ENCODE results near the gene GPC3.
"Not testable (repeated sequence)": the region's sequence is repeated elsewhere in the genome, so short reads cannot be mapped to it uniquely, and the experiment has no call there.

Gene GPC3

DNA sequence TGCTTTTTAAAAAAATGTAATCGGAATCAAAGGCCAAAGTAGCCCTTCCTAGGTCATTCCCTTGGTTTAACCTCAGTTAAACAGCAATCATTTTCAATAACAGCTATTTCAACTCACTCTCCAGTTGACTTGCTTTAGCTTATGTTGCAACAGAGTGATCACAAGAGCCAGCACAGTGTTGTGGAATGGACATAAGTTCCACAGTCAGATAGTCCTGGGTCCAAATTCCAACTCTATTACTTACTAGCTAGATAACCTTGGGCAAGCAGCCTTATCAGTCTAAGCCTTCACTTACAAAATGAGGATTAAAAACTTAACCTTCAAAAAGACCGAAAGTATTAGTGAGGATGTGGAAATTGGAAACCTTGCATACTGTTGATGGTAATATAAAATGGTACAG lies 9.2 kb upstream of the GPC3 start:
- DNase-seq: no peak

DNA sequence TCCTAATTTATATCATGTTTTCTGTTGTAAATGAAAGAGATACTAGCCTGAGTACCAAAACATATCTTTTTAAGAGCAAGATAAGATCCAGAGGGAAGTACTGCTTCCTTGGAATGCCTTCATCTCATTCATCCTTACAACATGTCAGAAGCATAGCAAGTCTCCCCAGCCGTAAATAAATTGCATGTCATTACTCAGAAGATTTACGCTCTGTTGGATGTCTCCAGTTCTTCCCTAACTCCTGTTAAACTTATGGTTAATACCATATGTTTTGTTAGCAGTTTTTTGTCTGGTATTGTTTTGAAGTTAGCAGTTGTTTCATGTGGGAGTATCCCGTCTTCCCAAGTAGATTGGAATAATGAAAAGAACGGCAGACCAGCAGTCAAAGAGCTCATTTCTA lies 7.5 kb upstream of the GPC3 start:
- no peak for DNase-seq

DNA sequence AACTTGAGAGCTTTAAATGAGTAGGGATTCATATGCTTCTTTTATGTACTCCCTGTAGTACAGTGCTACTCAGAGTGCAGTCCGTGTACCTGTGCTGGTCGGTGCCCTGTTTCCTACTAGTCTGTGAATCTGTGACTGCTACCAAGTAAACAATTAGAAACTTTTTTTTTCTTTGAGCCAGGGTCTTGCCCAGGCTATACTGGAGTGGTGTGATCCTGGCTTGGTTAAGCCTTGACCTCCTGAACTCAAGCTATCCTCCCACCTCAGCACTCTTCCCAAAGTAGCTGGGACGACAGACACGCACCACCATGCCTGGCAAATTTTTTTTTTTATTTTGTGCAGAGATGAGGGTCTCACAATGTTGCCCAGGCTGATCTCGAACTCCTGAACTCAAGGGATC lies 6.4 kb upstream of the GPC3 start:
- no peak for DNase-seq

DNA sequence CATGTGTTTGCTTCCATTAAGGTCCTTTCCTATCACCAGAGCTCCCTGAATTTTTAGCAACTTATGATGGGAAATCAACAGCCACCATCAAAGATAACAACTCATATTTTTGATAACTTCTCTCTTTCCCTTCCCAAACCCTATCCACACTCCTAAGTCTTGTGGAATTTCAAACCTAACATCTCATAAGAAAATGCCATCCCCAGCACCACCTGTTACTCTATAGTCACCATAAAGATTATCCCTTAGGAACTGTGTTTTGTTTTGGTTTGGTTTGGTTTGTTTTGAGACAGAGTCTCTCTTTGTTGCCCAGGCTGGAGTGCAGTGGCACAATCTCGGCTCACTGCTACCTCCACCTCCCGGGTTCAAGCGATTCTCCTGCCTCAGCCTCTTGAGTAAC lies 5.7 kb upstream of the GPC3 start:
- DNase-seq: not testable (repeated sequence)

DNA sequence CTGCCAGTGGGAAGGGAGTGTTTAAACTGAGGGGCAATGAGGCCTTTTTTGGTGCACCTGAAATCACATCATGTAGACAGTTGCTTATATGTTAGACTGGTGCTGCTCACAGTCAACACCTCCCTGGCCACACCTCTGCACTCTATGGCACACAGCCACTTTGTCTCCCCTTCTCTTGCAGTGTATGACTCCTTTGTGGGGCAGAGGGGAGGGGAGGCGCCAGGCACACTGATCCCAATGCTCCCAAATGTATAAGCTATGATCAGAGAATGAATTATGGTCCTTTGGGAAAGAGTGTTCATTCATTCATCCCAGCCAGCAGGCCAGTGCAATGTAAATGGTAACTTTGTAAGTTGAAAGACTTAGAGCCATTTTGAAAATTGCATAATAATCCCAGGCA lies 4.6 kb upstream of the GPC3 start:
- DNase-seq: no peak

DNA sequence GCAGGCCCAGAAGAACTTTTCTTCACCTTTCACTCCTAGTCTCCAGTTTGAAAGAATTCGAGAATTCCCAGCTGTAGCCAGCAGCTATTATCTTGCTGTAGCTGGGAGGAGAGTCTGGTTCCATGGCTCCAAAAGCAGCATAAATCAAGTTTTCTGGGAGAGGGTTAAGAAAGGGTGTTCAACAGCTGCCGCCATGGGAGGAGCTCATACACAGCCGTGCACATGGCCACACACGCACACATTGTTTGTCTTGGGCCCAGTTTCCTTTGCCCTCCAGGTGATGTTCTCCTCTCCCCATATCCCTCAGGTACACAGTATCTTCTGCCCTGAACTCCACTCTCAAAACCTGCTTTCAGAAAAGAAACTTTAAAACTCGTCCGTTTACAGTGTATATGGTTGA lies 4.1 kb upstream of the GPC3 start:
- no peak for DNase-seq

DNA sequence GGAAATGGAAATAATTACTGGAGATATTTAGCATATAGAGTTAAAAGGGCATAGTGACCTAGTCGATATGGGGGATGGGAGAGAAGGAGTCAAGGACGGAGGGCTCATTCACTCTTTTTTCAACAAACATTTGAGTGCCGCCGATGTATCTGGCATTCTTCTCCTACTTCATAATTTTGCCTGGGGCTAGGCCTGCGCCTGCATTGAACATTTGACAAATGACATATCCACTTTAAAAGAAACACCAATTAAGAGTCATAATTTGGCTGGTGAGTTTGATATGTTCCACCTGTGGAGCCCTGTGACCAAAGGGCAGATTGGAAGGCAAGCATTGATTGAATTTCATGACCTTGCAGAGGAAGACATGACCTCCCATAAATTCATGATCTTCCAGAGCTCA lies 2.6 kb upstream of the GPC3 start:
- DNase-seq: no peak

DNA sequence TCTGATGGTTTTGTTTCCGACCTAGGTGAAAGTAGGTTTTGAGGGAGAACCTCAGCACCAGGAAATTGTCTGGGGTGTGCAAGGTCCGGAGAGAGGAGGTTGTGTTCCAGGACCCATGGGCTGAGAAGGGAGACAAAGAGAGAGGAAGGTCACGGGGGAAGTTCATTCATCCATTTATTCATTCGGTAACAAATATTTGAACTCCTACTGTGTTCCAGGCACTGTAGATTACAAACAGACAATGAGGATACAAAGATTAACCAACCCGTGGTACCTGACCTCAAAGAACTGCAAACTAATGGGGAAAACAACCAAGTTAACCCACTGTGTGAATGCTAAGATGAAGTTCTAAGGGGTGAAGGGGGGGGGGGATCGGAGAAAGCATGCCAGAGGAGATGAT lies 1.8 kb upstream of the GPC3 start:
- DNase-seq: no peak

DNA sequence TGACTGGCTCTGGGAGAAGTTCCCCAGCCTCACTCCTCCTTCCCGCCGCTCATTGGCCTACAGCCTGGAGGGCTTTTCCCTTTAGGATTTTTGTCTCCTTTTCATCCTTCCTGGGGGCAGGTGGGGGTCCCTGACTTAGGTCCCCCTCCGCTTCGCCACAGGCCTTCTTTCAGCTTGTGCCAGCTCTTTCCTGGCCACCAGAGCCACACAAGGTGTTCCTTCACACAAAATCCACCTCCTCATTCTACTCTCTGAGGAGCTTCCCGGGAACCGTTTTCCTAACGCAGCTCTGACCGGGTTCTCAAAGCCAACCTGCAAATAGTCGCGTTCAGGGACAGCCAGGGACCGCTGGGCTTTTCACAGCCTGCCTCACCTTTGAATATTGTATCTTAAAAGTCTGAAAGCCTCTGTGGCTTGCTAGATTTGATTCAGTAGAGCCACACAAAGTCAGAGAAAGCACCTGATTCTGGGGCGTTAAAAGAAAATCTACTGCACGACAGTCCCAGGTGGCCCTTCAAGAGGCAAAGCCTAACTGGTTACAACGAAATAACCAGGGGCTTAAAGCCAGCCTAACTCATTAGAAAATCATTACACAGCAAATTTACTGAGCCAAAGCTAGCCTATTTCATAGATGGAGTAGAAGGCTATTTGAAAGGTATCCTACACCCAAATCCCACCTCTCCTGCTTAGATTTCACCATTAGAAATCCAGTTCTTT lies 731 bp upstream of the GPC3 start:
- DNase-seq: no peak

DNA sequence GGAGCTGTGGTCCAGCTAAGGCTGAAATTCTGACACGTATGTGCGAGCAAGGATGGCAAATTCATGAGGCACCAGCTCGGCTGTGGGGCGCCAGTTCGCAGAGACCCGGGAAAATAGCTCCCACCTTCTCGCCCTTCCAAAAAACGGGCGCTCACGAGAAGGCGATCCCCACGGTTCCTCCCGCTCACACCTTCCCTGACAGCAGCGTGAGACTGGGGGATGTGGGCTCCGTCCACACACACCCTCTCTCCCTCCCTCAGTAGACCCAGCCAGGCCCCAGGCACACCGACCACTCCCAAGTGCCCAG lies 584 bp downstream of the GPC3 start:
- DNase-seq: no peak

DNA sequence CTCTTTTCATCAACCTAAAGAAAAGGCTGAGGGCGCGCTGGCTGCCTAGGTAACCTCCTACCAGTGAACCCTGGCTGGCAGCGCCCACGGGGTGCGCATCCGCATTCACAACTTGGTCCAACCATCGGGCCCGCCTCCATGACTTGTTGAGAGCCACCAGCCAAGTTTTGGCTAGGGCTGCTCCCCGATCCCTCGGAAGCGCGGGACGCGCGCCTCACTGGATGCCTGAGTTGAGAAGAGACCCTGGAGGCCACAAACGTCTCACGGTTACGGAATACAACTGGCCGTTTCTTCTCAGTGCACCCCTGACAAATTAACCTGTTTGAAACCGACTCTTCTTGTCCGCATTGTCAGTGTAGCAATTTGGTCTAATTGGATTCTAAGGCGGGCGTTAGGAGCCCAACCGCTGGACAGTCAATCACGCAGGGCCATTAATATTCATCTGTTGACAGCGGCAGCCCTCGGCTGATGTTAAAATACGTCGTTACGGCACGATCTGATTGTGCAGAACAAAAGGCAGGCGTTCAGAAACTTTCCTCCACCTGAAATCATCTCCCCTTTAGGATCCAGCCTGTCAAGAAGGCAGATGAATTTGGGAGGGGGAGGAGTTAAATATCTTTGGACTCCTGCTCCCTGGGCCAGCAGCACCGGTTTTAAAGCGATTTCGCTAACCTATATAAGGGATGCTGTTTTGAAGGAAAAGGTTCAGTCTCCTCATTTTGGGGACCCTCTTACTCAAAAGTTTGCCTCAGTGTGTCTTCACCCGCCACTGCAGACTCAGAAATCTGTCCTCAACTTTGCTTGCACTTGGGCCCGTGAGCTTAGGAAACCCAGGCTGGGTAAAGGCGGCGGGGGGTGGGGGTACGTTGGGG lies 1.2 kb downstream of the GPC3 start:
- DNase-seq: no peak

DNA sequence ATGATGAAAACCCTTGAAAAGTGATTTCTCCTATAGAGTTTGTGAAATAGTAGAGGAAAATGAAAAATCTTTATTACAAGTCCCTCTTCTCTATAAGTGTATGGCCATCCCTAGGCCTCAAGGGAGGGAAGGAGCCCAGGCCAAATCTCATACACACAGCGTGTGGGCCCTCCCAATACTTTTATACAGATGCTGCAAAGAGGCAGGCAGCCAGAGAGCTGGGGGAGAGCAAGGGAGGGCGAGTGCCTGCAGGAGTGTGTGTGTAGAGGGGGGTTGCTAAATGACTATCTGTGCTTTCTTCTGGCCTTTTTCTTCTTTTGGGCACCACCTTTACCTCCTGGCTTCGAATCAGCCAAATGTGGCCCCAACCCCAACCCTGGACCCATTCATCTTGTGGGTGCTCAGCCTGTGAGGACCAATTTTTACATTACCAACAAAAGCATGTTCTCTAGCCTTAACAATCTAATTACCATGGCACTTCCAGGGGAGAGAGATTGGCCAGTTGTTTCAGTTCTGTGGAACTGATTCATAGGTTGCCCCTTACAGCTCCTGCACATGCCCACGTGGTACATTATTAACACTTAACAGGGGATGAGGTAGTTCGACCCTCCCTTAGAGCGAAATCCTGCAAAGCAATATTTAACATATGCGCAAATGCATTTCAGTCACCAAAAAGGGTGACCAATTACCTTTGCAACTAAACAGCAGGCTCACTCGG lies 2.0 kb downstream of the GPC3 start:
- DNase-seq: no peak

DNA sequence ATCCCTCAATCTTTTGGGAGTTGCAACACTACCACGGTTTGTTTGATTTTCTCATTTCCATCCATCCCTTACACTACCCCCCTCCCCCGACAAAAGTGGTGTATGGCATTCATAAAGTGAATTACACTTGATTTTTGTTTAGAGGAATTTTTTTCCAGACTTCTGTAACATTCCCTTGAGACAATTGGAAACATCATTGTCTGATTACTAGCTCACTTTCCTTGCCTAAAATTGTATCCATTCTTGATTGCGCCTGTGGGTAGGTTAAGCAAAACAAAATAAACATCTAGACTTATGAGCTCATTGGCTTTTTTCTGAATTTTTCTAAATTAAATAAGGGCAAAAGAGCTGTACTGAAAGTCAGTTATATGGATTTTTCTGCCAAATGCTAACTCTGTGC lies 3.5 kb downstream of the GPC3 start:
- no peak for DNase-seq

DNA sequence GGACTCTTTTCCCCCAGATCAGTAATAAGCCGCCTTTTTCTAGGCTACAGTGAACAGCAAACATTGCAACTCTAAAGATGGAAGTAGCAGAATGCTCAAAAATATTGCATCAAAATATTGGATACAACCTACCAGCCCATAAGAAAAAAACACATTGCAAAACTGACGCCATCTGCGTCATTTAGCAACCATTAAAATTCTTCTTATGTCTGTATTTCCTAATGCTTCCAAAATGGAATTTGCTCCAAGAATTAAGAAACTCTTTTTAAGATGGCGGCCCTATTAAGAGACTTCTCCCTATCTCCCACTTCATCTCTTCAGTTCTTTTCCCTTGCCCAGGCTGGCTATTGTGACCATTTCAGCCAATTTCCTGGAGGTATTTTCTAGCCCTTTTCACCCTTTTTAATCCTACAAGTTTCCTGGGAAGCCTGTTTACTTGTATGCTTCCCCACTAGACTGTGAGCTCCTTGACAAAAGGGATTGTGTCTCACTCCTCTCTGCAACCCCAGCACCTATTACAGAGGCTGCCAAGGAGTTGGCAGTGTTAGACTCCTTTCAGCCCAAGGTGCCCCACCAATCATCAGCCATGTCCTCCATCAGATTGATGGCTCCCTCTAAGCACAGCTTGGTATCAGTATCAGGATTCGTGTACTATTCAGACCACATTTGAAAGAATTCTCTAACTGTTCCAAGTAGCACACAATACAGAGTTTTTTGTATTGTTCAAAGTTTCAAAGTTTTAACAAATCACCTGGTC lies 4.4 kb downstream of the GPC3 start:
- no peak for DNase-seq

DNA sequence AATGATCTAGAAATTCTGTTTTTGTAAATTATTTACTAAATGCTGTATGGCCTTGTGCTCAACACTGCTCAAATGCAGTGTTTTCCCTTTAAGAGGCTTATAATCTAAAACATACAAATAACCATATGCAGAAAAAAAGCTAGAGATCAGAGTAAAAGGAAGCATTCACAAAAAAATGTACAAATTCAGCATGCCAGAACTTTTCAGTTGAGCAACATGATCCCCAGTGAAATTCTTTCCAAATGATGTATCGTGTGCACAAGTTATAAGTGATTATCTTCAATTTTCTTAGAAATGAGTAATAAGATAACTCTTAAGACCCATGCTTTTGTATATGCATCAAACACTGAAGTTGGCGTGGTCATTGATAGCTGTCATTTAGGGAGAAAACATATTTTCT lies 5.0 kb downstream of the GPC3 start:
- no peak for DNase-seq

DNA sequence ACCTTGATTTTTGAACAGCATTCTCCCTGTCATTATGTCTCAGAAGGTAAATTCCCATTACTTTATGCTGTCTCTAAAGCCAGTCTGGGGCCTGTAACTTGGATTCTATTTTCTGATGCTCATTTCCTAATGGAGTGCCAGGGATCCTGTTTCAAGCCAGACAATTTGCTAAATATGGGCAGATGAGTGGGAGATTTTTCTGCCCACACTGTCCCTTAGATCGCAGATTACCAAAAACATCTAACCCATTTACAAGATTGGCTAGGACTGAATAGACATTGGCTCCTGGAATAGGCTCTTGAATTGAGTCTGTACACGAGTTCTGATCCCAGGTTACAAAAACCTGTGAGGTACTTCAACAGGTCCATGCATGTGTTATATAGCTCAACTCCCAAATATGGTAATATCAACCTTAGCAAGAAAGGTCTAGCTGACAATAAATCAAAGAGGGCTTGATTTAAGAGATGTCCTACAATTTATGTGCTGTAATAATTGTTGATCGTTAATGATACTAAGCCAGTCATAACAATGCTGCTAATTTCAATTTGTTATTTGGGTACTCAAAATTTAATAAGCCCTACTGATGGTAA lies 5.7 kb downstream of the GPC3 start:
- DNase-seq: no peak

DNA sequence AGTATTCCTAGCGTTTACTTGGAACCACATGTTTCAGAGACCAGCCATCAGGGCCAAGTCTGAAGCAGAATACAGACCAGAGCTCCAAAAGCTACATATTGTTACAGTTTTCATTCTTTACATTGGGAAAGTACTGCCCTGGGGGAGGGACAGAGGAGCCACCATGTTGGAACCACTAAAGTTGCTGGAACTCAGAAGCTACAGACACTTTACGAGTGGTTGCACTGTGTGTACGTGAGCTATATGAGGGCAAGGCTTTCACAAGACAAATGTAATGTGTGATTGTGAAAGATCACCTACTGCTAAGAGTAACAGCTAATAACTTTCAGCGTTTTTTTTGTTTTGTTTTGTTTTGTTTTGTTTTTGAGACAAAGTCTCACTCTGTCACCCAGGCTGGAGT lies 11.7 kb downstream of the GPC3 start:
- DNase-seq: no peak

DNA sequence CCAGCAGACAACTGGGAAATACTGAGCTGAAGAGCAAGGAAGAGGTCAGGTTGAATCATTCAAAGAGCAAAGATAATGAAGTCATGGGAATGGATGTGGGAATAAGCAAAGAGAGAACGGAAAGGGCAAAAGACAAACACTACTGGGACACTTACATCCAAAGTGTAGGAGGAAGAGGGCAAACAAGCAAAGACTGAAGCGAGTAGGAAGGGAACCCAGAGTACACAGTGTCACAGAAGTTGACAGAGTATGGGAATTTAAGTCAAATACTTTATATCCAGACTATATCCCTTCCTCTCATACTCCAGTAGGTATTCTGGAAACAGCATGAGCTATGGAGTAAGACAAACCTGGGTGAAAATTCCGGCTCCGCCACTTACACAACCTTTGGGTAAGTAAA lies 12.5 kb downstream of the GPC3 start:
- DNase-seq: no peak

DNA sequence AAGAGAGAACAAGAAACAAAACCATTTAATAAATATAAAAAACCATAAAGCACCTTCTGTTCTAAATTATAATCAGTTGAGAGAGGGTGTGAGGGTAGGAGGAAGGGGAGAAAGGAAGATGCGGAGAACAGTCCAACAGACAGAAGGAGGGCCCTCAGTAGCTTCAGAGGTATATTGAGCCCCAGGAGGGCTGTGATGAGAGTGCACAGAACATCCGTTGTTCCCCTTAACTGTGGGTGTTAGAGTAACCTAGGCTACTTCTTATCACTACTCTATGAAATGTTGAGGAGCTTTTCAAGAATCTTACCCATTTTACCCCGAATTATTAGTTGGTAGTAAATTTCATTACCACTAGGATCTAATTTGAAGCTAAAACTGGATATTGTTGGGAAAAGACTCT lies 13.8 kb downstream of the GPC3 start:
- DNase-seq: no peak

DNA sequence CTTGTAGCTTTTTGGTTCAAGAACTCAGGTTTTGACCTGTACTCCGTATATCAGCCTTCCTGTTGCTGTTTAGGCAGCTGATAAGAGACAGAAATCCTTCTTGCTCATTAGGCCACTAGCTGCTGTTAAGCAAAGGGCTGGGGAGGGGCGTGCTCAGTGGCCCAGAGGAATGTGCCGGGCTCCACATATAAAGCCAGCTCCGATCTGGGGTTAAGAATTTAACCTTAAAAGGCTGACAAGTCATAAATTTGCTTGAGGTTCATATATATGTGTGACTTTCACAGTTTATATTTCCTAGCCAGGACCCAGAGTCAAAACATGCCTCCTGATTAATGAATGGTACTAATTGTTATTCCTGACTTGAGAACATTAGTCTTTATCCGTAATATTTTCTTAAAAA lies 15.3 kb downstream of the GPC3 start:
- DNase-seq: no peak

DNA sequence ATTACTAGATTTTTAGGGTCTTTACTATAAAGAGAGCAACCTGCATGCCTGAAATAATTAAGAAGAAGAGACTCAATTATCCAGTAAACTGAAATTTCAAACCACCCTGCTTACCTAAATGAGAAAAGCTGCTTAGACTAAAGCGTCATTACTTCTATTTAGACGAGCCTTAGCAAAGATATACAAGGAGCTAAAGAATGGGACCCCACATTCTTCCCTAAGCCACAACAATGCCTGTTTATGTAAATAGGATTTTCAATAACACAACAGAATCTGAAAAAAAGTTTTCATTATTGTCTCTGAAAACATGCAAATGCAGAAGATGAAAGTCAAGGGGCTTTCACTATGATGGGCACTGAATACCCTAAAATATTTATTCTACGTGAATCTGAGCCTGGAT lies 16.2 kb downstream of the GPC3 start:
- no peak for DNase-seq

DNA sequence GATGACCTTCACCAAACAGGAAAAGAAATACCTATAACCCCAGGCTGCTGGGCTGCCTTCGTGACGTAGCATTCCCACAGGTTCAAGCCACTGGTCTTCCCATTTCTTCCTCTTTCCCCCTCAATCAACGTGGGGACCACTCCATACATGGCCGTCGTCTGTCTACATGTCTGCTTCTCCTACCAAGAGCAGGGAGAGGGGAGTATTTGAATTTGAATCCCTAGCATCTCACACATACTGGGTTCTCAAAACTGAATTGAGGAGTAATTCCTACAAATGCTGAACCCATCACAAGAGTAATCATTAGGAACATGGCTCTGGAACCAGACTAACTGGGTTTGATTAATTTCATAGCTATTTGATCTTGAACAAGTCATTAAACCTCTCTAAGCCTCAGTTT lies 17.3 kb downstream of the GPC3 start:
- DNase-seq: no peak

DNA sequence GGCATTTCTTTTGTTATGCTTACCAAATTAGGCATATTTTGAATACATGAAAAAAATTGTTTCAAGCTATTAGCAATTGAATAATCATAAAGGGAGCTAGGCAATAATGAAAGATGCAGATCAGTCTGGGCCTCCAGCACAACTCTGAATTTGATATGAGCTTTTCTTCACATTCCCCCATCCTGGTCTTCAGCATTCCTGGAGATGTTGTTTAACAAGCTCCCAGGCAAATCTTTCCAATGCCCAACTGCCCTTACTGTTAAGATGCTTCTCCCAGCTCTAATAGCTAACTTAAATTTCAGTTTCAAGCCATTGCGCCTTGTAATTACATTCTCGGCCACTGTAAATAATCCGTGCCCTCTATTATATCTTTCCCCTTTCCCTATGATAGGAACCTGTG lies 19.2 kb downstream of the GPC3 start:
- DNase-seq: no peak

All from CD4-positive, alpha-beta T cell treated with Interleukin-4 for 1 hour (primary cell).